Prostate gland (tissue), 2 donors: ENCODE data around the gene A3GALT2.

ENCODE experiments used
- POLR2A ChIP-seq: fragments of 450-650 bp; IDR thresholded peaks from one replicate; pipeline ENCODE4 v1.6.1; 2016; ENCODE audit warnings: antibody characterized with exemption, mild to moderate bottlenecking
- POLR2AphosphoS5 ChIP-seq: sonication (generic); formaldehyde crosslinking; IDR thresholded peaks from one replicate; pipeline ENCODE4 v1.6.1; 2017; ENCODE audit warnings: antibody characterized with exemption
- TF ChIP-seq, protein P1 (sequence below), 4 experiments: fragments of 200-600 bp in 2 of 4; fragments of 450-650 bp in 2 of 4; sonication (generic) in 2 of 4; IDR thresholded peaks; 1 replicate in 3 of 4; 2 replicates in 1 of 4; pipeline ENCODE4 v1.5.1; 2016 to 2019; ENCODE audit warnings: antibody characterized with exemption in 4 of 4, mild to moderate bottlenecking in 2 of 4, moderate library complexity in 2 of 4

DNA sequence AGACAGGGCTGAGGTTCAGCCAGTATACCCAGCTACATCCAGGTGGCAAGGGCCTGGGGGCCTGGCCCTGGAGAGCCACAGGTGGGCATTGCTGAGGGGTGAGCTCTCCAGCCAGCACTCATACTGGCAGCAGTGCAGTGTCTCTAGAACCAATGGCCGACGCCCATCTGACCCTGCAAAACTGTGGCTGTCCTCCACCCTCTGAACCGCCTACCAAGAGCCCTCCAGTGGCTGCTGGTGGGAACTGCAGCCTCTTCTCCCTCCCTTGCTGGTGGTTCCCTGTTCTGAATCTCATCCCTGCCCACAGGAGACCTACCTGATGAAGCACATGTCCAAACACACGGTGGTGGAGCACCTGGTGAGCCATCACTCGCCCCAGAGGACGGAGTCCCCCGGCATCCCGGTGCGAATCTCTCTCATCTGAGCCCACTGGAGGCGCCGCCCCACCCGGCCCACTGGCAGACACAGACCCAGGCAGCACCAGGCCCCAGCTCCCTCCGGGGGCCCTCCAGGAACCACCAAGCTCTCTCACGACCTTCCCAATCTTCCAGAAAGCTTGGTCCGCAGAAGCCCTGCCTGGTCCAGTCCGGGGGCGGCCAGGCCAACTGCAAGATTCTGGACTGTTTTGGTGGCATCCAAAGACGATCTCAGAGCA lies 22.1 kb downstream of the A3GALT2 start:
- TF ChIP-seq, protein P1, sequence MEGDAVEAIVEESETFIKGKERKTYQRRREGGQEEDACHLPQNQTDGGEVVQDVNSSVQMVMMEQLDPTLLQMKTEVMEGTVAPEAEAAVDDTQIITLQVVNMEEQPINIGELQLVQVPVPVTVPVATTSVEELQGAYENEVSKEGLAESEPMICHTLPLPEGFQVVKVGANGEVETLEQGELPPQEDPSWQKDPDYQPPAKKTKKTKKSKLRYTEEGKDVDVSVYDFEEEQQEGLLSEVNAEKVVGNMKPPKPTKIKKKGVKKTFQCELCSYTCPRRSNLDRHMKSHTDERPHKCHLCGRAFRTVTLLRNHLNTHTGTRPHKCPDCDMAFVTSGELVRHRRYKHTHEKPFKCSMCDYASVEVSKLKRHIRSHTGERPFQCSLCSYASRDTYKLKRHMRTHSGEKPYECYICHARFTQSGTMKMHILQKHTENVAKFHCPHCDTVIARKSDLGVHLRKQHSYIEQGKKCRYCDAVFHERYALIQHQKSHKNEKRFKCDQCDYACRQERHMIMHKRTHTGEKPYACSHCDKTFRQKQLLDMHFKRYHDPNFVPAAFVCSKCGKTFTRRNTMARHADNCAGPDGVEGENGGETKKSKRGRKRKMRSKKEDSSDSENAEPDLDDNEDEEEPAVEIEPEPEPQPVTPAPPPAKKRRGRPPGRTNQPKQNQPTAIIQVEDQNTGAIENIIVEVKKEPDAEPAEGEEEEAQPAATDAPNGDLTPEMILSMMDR (IDR thresholded peaks at IDR 0.05): peak; percentile 57 to 78 (median 68)
- TF ChIP-seq POLR2AphosphoS5 (no peak), POLR2A (no peak)
